C4-2B (cell line): ENCODE measurements around the gene JARID2.

Experiments used
- CTCF ChIP-seq: fragments of 450-650 bp; conservative IDR thresholded peaks from 2 replicates; pipeline ENCODE4 v1.5.1; 2017; ENCODE audit warnings: mild to moderate bottlenecking
- ZFX ChIP-seq: fragments of 450-650 bp; IDR thresholded peaks from 2 replicates; pipeline ENCODE4 v1.6.1; 2017

GRCh38 chr6:15491986-15492269 lies 246.1 kb downstream of the JARID2 start:
- no peak for TF ChIP-seq CTCF
- TF ChIP-seq ZFX, result no peak
